Ecto neural progenitor cell (in vitro differentiated cells): Measurements from ENCODE around the gene ADCK1.
A peak's percentile ranks its signal among the peaks of the same experiment; 100 is the strongest.
"Not testable (repeated sequence)": the region's sequence is repeated elsewhere in the genome, so short reads cannot be mapped to it uniquely, and the experiment has no call there.

Source experiments
- DNase-seq: peaks from one replicate; pipeline ENCODE4 v3.0.0-alpha.2; 2018; ENCODE audit warnings: low spot score

Gene ADCK1

GRCh38 chr14:77902811-77903210, 102.9 kb downstream of the ADCK1 start:
- no peak for DNase-seq

- DNase-seq, result no peak
Measured at GRCh38 chr14:77903221-77903620, 103.3 kb downstream of the ADCK1 start.

GRCh38 chr14:77903937-77904617, 104.2 kb downstream of the ADCK1 start:
- no peak for DNase-seq

GRCh38 chr14:77906446-77906845, 106.5 kb downstream of the ADCK1 start:
- DNase-seq, result no peak

GRCh38 chr14:77908847-77909246, 108.9 kb downstream of the ADCK1 start:
- no peak for DNase-seq

GRCh38 chr14:77909911-77910310, 110.0 kb downstream of the ADCK1 start:
- no peak for DNase-seq

GRCh38 chr14:77910506-77910905, 110.6 kb downstream of the ADCK1 start:
- no peak for DNase-seq

- no peak for DNase-seq
Measured at GRCh38 chr14:77911356-77911755, 111.4 kb downstream of the ADCK1 start.

GRCh38 chr14:77912754-77913556, 113.0 kb downstream of the ADCK1 start:
- DNase-seq, result no peak

GRCh38 chr14:77914073-77914721, 114.3 kb downstream of the ADCK1 start:
- DNase-seq, result no peak

- not testable (repeated sequence) for DNase-seq
Measured at GRCh38 chr14:77915390-77915789, 115.5 kb downstream of the ADCK1 start.

GRCh38 chr14:77917491-77918201, 117.7 kb downstream of the ADCK1 start:
- no peak for DNase-seq

- DNase-seq, result no peak
Measured at GRCh38 chr14:77918448-77918847, 118.5 kb downstream of the ADCK1 start.

GRCh38 chr14:77920312-77920711, 120.4 kb downstream of the ADCK1 start:
- DNase-seq, result no peak

GRCh38 chr14:77921818-77922217, 121.9 kb downstream of the ADCK1 start:
- DNase-seq, result no peak

- DNase-seq, result no peak
Measured at GRCh38 chr14:77923131-77923936, 123.4 kb downstream of the ADCK1 start.

- DNase-seq, result no peak
Measured at GRCh38 chr14:77924141-77924948, 124.4 kb downstream of the ADCK1 start.

GRCh38 chr14:77926942-77927341, 127.0 kb downstream of the ADCK1 start:
- peak; percentile 63 for DNase-seq

GRCh38 chr14:77931441-77931840, 131.5 kb downstream of the ADCK1 start:
- no peak for DNase-seq

GRCh38 chr14:77936138-77936639, 136.3 kb downstream of the ADCK1 start:
- no peak for DNase-seq
